Adrenal gland (tissue), 5 donors: ENCODE results near the gene SLC6A13.

Experiments
- POLR2A ChIP-seq, 2 donors: fragments of 450-650 bp; IDR thresholded peaks; one replicate each; pipeline ENCODE4 v1.6.1; 2017; ENCODE audit warnings: antibody characterized with exemption in 2 of 2, mild to moderate bottlenecking in 2 of 2, moderate library complexity in 1 of 2
- TF ChIP-seq, protein P1 (sequence below), 6 experiments: fragments of 450-650 bp in 4 of 6; fragments of 200-600 bp in 2 of 6; sonication (generic) in 1 of 6; IDR thresholded peaks; 1 replicate in 5 of 6; 2 replicates in 1 of 6; pipeline versions ENCODE4 v1.5.1 to v1.8.0; 2016 to 2021; ENCODE audit warnings: antibody characterized with exemption in 6 of 6, mild to moderate bottlenecking in 2 of 6, moderate library complexity in 1 of 6
- donor health status: DM: no; HTN: no; CAD: no.

DNA sequence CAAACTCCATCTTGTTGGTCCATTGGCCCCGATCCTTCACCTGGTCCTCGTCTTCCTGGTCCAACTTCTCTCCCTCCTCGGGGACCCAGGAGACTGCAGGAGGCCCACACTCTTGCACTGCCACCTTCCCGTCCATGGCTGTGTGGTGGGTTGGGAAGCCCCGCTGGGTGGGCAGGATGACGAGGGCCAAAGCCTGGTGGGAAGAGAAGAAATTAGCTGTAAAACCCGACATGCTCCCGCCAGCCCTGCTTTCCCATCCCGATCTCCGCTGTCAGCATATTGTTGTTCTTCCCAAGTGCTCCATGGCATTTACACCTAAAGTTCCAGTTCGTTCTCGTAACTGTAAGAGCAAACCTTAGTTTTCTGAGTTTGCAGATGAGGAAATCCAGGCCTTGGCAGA, 52.8 kb downstream of the SLC6A13 start:
- TF ChIP-seq POLR2A (IDR thresholded peaks at IDR 0.05) = no peak
- TF ChIP-seq, protein P1, sequence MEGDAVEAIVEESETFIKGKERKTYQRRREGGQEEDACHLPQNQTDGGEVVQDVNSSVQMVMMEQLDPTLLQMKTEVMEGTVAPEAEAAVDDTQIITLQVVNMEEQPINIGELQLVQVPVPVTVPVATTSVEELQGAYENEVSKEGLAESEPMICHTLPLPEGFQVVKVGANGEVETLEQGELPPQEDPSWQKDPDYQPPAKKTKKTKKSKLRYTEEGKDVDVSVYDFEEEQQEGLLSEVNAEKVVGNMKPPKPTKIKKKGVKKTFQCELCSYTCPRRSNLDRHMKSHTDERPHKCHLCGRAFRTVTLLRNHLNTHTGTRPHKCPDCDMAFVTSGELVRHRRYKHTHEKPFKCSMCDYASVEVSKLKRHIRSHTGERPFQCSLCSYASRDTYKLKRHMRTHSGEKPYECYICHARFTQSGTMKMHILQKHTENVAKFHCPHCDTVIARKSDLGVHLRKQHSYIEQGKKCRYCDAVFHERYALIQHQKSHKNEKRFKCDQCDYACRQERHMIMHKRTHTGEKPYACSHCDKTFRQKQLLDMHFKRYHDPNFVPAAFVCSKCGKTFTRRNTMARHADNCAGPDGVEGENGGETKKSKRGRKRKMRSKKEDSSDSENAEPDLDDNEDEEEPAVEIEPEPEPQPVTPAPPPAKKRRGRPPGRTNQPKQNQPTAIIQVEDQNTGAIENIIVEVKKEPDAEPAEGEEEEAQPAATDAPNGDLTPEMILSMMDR (IDR thresholded peaks at IDR 0.05) = no peak
